GM12892 (cell line): ENCODE results near the gene SGTB.

Source experiments
- POLR2A ChIP-seq: IDR thresholded peaks from 2 replicates; pipeline ENCODE4 v1.6.1; 2011; ENCODE audit warnings: low read depth, low read length, control low read depth
- POLR2AphosphoS5 ChIP-seq: IDR thresholded peaks from 2 replicates; pipeline ENCODE4 v1.6.1; 2011; ENCODE audit warnings: low read depth, low read length, control low read depth
- TAF1 ChIP-seq: IDR thresholded peaks from 2 replicates; pipeline ENCODE4 v1.6.1; 2011; ENCODE audit warnings: low read depth, mild to moderate bottlenecking, control low read depth, low read length, borderline replicate concordance

GRCh38 chr5:65707663-65708062, 14.2 kb downstream of the SGTB start:
- TF ChIP-seq POLR2A, result no peak
- no peak for TF ChIP-seq TAF1
- no peak for TF ChIP-seq POLR2AphosphoS5
